PC-3 (cell line): ENCODE measurements around the gene MATN4.

Experiments
- EZH2 ChIP-seq: fragments of 300-600 bp; sonication (generic); IDR thresholded peaks from one replicate; pipeline ENCODE4 v1.6.1; 2017; ENCODE audit warnings: antibody characterized with exemption, mild to moderate bottlenecking, low read length; ENCODE audit not compliant: unreplicated experiment
- EZH2phosphoT487 ChIP-seq: fragments of 300-600 bp; sonication (generic); IDR thresholded peaks from 2 replicates; pipeline ENCODE4 v1.6.1; 2018; ENCODE audit warnings: mild to moderate bottlenecking, antibody characterized with exemption, low read length, borderline replicate concordance
- TF ChIP-seq, protein P1 (sequence below): fragments of 300-600 bp; sonication (generic); conservative IDR thresholded peaks from 2 replicates; pipeline ENCODE4 v1.5.1; 2017; ENCODE audit warnings: antibody characterized with exemption, low read depth, mild to moderate bottlenecking, low read length

DNA sequence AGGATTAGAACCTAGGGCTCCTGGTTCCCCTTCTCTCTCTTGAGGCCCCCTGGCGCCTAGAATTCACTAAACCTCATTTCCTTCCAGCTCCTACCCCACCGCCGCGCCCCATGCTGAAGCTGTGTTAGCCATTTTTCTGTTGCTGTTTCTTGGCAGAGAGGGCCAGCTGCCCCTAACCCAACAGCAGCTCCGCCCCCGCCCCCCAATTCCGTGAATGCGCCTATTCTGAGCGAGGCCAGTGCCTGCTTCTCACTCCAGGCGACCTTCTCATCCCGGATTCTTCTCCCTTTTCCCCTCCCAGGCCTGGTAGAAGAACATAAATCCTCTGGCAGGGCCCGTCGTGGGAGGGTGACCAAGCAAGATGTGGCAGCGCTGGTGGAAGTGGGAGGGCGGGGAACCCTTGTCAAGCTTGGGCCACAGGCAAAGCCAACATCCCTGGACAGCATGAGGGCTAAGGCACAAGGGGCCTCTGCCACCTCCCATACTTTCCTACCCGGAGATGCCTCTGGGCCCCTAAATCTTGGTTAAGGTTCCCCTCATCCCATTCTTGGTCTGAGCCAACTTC, 941 bp downstream of the MATN4 start:
- TF ChIP-seq, protein P1, sequence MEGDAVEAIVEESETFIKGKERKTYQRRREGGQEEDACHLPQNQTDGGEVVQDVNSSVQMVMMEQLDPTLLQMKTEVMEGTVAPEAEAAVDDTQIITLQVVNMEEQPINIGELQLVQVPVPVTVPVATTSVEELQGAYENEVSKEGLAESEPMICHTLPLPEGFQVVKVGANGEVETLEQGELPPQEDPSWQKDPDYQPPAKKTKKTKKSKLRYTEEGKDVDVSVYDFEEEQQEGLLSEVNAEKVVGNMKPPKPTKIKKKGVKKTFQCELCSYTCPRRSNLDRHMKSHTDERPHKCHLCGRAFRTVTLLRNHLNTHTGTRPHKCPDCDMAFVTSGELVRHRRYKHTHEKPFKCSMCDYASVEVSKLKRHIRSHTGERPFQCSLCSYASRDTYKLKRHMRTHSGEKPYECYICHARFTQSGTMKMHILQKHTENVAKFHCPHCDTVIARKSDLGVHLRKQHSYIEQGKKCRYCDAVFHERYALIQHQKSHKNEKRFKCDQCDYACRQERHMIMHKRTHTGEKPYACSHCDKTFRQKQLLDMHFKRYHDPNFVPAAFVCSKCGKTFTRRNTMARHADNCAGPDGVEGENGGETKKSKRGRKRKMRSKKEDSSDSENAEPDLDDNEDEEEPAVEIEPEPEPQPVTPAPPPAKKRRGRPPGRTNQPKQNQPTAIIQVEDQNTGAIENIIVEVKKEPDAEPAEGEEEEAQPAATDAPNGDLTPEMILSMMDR: no peak
- TF ChIP-seq EZH2phosphoT487: no peak
- TF ChIP-seq EZH2: no peak
